ENCODE measurements around the gene GRAMD2B. TPM values are rescaled to one million over a fixed set of nuclear protein-coding genes. Genes with fewer than 3 reads are reported as not detected.

Gene GRAMD2B
- total and polyA plus RNA-seq, 2 of the 8 experiments (the other 6 are each of a cell fraction or from before 2014, with no cell fraction given), result 6.4 to 9.4 TPM

GRCh38 chr5:126448720-126449119 is 25.5 kb downstream of the GRAMD2B start:
- Histone ChIP-seq H3K79me2 (ENCODE audit: control insufficient read depth in 1 of 2, insufficient read depth in 2 of 2, low read length in 2 of 2) (no peaks in the 10 kb centered on the region), H3K23ac (ENCODE audit: insufficient read length) (no peak overlapping the region)
- FAIRE-seq, result no peak
- no peak for TF ChIP-seq JUN (IDR thresholded peaks at IDR 0.05; ENCODE audit: low read depth, low read length)
- no peak for TF ChIP-seq CHD1 (IDR thresholded peaks at IDR 0.05; ENCODE audit: low read depth, low read length)
- no peak for TF ChIP-seq SP1 (IDR thresholded peaks at IDR 0.05; ENCODE audit: low read depth, low read length)
- no peak for TF ChIP-seq POLR2AphosphoS5 (IDR thresholded peaks at IDR 0.05; ENCODE audit: low read depth, low read length)
- no peak for TF ChIP-seq CREB1 (IDR thresholded peaks at IDR 0.05)
- TF ChIP-seq RNF2 (IDR thresholded peaks at IDR 0.05; ENCODE audit: borderline replicate concordance, low read depth, low read length, missing control alignments, poor library complexity, severe bottlenecking), result no peak
- no peak for TF ChIP-seq SUZ12 (IDR thresholded peaks at IDR 0.05; ENCODE audit: low read length)
- no peak for TF ChIP-seq CBX5 (IDR thresholded peaks at IDR 0.05; ENCODE audit: low read depth, low read length)
- TF ChIP-seq SRF (IDR thresholded peaks at IDR 0.05; ENCODE audit: low read depth, low read length), result no peak
- TF ChIP-seq, protein P1, sequence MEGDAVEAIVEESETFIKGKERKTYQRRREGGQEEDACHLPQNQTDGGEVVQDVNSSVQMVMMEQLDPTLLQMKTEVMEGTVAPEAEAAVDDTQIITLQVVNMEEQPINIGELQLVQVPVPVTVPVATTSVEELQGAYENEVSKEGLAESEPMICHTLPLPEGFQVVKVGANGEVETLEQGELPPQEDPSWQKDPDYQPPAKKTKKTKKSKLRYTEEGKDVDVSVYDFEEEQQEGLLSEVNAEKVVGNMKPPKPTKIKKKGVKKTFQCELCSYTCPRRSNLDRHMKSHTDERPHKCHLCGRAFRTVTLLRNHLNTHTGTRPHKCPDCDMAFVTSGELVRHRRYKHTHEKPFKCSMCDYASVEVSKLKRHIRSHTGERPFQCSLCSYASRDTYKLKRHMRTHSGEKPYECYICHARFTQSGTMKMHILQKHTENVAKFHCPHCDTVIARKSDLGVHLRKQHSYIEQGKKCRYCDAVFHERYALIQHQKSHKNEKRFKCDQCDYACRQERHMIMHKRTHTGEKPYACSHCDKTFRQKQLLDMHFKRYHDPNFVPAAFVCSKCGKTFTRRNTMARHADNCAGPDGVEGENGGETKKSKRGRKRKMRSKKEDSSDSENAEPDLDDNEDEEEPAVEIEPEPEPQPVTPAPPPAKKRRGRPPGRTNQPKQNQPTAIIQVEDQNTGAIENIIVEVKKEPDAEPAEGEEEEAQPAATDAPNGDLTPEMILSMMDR (IDR thresholded peaks at IDR 0.05; ENCODE audit: control extremely low read depth in 1 of 3, insufficient read depth in 1 of 3, low read depth in 1 of 3, low read length in 3 of 3), result no peak
- no peak for TF ChIP-seq RBBP5 (IDR thresholded peaks at IDR 0.05; ENCODE audit: borderline replicate concordance, low read depth, low read length)
- TF ChIP-seq, protein P2, sequence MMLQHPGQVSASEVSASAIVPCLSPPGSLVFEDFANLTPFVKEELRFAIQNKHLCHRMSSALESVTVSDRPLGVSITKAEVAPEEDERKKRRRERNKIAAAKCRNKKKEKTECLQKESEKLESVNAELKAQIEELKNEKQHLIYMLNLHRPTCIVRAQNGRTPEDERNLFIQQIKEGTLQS (IDR thresholded peaks at IDR 0.05; ENCODE audit: insufficient read depth, low read depth, low read length), result no peak

More at GRCh38 chr5:126448720-126449119, 25.5 kb downstream of the GRAMD2B start:
- H3K4me3 ChIP-seq (ENCODE audit: extremely low read depth in 1 of 4, insufficient read depth in 2 of 4, low read depth in 3 of 4, low read length in 4 of 4), result no peak overlapping the region
- DNase-seq (ENCODE audit: low read depth in 1 of 2, low spot score in 2 of 2), result no peak
- H3K9ac ChIP-seq (replicated peaks in 1 of 4; ENCODE audit: extremely low read depth in 1 of 4, low read depth in 3 of 4, low read length in 3 of 4), result no peak overlapping the region
- H2AK5ac ChIP-seq (ENCODE audit: low read depth, low read length), result no peak overlapping the region
- no peak overlapping the region for H2BK20ac ChIP-seq (ENCODE audit: low read length)
- H2BK15ac ChIP-seq (ENCODE audit: low read length), result no peak overlapping the region
- ChIA-PET CTCF (ENCODE audit: partially characterized antibody) (interaction anchor here (1.0 to 1.5 kb wide), 2 partner anchors 52 to 111 kb away, joined by 3 read pairs; no protein-coding TSS in a partner anchor), POLR2A (ENCODE audit: partially characterized antibody) (no interaction called here)
- 80% methylated on average over 8 of the region's 8 CpGs; no CpG with 5 or more reads in 1 of the 2 experiments for WGBS, 2 experiments (ENCODE audit: extremely low coverage in 1 of 2, insufficient coverage in 1 of 2, insufficient read length in 1 of 2, insufficient replicate concordance in 2 of 2, low coverage in 1 of 2, low lambda C conversion rate in 2 of 2, missing lambda C conversion rate in 1 of 2)
- H2BK12ac ChIP-seq (ENCODE audit: low read depth, low read length), result no peak overlapping the region
- H3K27ac ChIP-seq (ENCODE audit: low read depth, low read length), result no peak overlapping the region
- no peak overlapping the region for H3K4ac ChIP-seq (replicated peaks; ENCODE audit: insufficient read length, low read depth, low read length)
- no peak overlapping the region for H3K14ac ChIP-seq (ENCODE audit: insufficient read length)
- no peak overlapping the region for H3K18ac ChIP-seq (ENCODE audit: extremely low read depth, low read length)
- H4K5ac ChIP-seq (ENCODE audit: insufficient read length, low read depth, low read length), result no peak overlapping the region
- no peak overlapping the region for H2AFZ ChIP-seq (ENCODE audit: low read length)
- peaks cover 6% of the 10 kb centered on the region; the same call in 1 of the 2 replicates for H3K79me1 ChIP-seq (ENCODE audit: low read depth, low read length)
- H3K23me2 ChIP-seq (ENCODE audit: low read depth, low read length), result no peaks in the 10 kb centered on the region
- no peaks in the 10 kb centered on the region for H3K27me3 ChIP-seq (replicated peaks in 1 of 4; ENCODE audit: control insufficient read depth in 3 of 4, extremely low read depth in 1 of 4, insufficient read depth in 3 of 4, low read length in 3 of 4)
- no peak overlapping the region for H3K56ac ChIP-seq (replicated peaks; ENCODE audit: insufficient read length, low read depth, low read length)
- no peak overlapping the region for H2BK5ac ChIP-seq (ENCODE audit: low read depth, low read length)
- no peaks in the 10 kb centered on the region for H3K9me3 ChIP-seq (ENCODE audit: insufficient read depth in 2 of 2, low read depth in 1 of 2, low read length in 1 of 2)
- no peak overlapping the region for H3K4me2 ChIP-seq (ENCODE audit: insufficient read depth in 1 of 2, low read depth in 2 of 2, low read length in 2 of 2)
- no peak overlapping the region for H2BK120ac ChIP-seq (replicated peaks; ENCODE audit: low read depth, low read length)
- H4K8ac ChIP-seq (ENCODE audit: extremely low read depth, insufficient read depth, low read length), result no peak overlapping the region
- H3K4me1 ChIP-seq (replicated peaks in 1 of 4; ENCODE audit: control insufficient read depth in 3 of 4, insufficient read depth in 4 of 4, low read length in 3 of 4), result no peaks in the 10 kb centered on the region
- no peak overlapping the region for H4K91ac ChIP-seq (replicated peaks; ENCODE audit: insufficient read length, low read length)
- H4K20me1 ChIP-seq (replicated peaks in 1 of 2; ENCODE audit: control insufficient read depth in 1 of 2, insufficient read depth in 2 of 2, low read length in 2 of 2), result no peaks in the 10 kb centered on the region
- peaks cover 0 to 4% (median 0%) of the 10 kb centered on the region in 4 experiments; a peak in 1 of 8 replicates for H3K36me3 ChIP-seq (ENCODE audit: control insufficient read depth in 2 of 4, insufficient read depth in 4 of 4, low read length in 3 of 4)

Data from H1 (cell line).